HuH-7 (cell line): ENCODE data around the gene GPR68.
"Not testable (repeated sequence)": the region's sequence is repeated elsewhere in the genome, so short reads cannot be mapped to it uniquely, and the experiment has no call there.

ENCODE experiments used
- DNase-seq: peaks from one replicate; pipeline ENCODE4 v3.0.0; 2011; ENCODE audit warnings: low spot score

The GPR68 gene

GRCh38 chr14:91228112-91229004 is 16.1 kb downstream of the GPR68 start:
- no peak for DNase-seq

- no peak for DNase-seq
Measured at GRCh38 chr14:91227183-91227628, 17.3 kb downstream of the GPR68 start.

GRCh38 chr14:91226360-91226759 is 18.1 kb downstream of the GPR68 start:
- not testable (repeated sequence) for DNase-seq

DNA sequence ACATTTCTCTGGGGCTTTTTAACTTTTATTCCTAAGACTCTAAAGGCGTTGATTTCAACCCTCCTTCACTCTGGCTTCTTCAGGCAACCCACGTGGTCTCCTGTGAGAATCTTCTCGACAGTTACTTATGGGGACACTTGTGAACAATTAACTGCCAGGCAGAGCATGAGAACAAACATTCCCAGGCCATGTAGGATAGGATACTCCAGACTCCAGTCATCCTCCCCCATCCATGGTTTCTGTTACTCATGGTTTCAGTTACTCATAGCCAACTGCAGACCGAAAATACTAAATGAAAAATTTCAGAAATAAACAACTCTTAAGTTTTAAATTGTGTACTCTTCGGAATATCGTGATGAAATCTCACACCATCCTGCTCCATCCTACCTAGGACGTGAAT is 19.5 kb downstream of the GPR68 start:
- no peak for DNase-seq

GRCh38 chr14:91223028-91223783 is 21.3 kb downstream of the GPR68 start:
- DNase-seq: no peak

DNA sequence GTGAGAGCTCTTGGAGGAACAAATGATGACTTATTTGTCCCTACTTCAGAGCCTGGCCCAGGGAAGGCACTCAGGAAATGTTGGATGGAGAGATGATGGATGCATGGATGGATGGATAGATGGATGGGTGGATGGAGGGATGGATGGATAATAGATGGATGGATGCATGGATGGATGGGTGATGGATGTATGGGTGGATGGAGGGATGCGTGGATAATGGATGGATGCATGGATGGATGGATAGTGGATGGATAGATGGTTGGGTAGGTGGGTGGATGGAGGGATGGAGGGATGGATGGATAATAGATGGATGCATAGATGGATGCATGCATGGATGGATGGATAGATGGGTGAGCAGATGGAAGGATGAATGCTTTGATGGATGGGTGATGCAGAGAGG is 23.2 kb downstream of the GPR68 start:
- DNase-seq: no peak

DNA sequence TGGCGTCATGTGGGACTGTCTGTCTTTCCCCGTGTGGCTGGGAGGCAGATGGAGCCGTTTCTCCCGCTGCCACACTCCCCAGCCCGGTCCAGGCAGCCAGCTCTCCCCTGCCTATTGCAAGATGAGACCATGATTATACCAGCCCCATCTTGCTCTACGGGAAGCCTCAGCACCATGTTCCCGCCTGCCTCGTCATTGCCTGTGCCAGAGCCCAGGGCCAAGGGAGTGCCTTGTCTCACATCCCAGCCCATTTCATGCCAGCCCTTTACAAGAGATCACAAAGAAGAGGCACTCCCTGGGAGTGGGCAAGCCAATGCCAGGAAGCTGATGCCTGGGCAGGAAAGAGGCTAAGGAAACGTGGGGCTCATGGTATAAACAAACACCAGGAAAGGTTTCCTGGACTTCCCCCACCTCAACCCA is 23.9 kb downstream of the GPR68 start:
- DNase-seq: no peak

DNA sequence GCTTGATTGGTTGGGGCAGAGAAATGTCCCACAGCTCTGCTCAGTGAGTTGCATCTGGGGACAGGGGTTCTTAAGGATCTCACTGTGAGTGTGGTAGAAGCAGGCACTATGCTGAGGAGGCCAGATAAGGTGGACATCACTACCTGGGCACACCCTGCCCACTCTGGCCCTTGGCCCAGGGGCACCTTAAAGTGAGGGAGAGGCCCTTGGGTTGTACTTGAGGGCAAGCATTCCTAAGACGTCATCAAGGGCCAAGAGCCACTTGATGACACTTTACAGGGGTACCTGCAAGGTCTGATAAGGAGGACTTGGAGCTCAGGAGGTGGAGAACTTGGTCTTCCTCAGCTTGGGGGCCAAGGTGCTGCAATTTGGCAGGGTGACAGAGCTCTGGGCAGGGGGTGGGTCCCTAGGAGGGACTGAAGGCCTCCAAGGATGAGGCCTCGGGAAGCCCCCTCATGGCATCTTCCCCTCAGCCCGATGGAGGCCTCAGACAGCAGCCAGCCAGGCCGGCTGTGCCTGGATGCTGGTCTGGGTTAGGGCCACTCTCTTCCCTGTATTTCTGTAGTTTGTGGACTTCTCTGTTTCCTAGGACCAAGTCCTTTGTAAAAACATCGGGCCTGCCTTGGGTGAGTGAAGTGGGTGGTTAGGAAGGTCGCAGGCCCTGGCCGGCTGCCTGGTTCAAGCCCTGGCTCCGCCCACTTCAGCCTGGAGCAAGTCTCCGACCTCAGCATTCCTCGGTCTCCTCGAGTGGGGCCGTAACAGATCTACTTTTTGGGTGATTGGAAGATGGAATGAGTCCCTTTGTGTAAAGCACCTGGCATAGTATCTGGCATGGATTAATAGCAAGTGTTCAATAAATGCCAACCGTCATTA is 24.8 kb downstream of the GPR68 start:
- DNase-seq: no peak

GRCh38 chr14:91218014-91218413 is 26.5 kb downstream of the GPR68 start:
- DNase-seq: no peak

- no peak for DNase-seq
Measured at GRCh38 chr14:91216731-91217226, 27.7 kb downstream of the GPR68 start.

- DNase-seq: no peak
Measured at GRCh38 chr14:91215381-91215780, 29.1 kb downstream of the GPR68 start.

GRCh38 chr14:91214306-91214705 is 30.2 kb downstream of the GPR68 start:
- no peak for DNase-seq

DNA sequence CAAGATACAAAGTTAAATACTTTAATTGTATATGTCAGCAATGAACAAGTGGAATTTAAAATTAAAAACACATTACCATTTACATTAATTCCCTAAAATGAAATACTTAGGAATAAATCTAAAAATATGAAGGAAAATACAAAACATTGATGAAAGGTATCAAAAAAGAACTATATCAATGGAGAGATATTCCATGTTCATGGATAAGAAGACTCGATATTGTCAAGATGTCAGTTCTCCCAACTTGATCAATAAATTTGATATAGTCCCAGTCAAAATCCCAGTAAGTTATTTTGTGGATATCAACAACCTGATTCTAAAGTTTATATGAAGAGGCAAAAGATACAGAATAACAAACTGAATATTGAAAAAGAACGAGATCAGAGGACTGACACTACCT is 33.5 kb downstream of the GPR68 start:
- no peak for DNase-seq

DNA sequence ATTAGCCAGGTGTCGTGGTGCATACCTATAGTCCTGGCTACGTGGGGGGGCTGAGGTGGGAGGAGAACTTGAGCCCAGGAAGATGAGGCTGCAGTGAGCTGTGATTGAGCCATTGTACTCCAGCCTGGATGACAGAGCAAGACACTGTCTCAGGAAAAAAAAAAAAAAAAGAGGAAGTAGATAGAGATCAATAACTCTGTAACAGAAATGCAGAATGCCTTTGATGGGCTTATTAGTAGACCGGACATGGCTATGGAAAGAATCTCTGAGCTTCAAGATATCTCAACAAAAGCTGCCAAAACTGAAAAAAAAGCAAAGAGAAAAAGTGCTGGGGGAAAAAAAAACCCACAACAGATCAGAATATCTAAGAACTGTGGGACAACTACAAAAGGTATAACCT is 37.5 kb downstream of the GPR68 start:
- no peak for DNase-seq

DNA sequence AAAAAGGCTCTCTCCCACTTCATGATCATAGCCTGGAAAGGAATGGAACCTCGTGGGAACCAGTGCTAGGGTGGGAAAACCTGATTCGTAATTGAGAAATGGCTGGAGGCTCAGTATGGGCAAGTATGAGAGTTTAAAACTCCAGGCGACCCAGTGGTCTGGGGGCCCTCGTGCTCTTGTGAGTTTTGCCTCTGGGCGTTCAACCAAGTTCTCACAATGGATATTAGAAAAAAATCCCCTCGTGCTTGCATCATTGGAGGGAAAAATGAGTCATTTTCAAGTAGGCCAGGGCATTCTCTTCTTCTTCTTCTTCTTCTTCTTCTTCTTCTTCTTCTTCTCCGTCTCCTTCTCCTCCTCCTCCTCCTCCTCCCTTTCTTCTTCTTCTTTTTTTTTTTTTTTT is 39.0 kb downstream of the GPR68 start:
- no peak for DNase-seq

- DNase-seq: no peak
Measured at GRCh38 chr14:91204657-91205056, 39.8 kb downstream of the GPR68 start.

DNA sequence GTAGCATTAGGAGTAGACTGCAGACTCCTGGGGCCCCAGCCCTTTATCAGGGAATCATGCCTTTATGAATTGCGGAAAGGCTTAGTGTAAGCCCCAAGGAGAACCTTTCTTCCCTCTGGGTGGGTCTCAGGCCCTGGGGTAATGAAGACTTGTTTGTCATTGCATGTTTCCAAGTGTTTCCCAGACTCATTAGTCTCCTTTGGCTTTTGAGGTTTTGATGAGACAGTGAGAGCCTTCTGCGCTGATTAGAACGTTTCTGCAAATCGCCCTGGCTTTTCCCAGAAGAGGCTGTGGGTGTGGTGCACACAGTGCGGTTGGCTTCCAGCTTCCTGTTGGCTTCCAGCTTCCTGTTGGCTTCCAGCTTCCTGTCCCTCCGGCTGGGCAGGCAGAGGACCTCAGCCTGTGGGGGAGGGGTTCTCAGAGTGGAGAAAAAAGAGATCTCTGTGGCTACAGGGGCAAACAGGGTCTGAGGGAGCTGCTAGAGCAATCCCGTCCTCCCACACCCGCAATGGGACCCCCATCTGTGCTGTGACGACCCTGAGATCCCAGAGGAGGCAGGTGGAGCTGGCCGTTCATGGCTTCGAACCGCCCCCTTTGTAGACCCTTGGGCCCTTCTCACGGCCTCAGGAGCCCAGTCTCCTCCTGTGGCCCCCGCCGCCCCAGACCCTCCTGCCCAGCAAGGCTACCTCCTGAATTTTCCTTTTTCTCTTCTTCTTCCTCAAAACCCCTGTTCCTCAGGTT is 42.1 kb downstream of the GPR68 start:
- DNase-seq: no peak

- DNase-seq: not testable (repeated sequence)
Measured at GRCh38 chr14:91200802-91201201, 43.7 kb downstream of the GPR68 start.

- no peak for DNase-seq
Measured at GRCh38 chr14:91197631-91198030, 46.9 kb downstream of the GPR68 start.

DNA sequence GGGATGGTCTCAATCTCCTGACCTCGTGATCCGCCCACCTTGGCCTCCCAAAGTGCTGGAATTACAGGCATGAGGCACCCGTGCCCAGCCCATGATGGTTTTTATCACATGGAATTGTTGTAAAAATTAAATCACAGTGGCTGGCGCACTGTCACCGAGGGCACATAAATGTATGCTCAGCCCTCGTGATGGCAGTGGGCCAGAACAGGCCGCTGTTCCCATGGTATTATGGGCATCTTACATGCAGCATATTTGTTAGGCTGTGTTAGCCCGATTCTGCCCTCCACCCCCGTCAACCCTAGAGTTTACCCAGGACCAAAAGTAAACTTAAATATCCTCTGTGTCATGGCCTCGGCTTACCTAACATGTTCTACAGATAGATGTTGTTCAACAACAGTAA is 48.6 kb downstream of the GPR68 start:
- no peak for DNase-seq

GRCh38 chr14:91193069-91193468 is 51.4 kb downstream of the GPR68 start:
- no peak for DNase-seq
